ENCODE measurements around the gene GFOD1. TPM values are rescaled to one million over a fixed set of nuclear protein-coding genes. Genes with fewer than 3 reads are reported as not detected.
A peak's percentile ranks its signal among the peaks of the same experiment; 100 is the strongest.

Gene GFOD1
- total RNA-seq, 1 donor from 2014 or later: 2.2 TPM

DNA sequence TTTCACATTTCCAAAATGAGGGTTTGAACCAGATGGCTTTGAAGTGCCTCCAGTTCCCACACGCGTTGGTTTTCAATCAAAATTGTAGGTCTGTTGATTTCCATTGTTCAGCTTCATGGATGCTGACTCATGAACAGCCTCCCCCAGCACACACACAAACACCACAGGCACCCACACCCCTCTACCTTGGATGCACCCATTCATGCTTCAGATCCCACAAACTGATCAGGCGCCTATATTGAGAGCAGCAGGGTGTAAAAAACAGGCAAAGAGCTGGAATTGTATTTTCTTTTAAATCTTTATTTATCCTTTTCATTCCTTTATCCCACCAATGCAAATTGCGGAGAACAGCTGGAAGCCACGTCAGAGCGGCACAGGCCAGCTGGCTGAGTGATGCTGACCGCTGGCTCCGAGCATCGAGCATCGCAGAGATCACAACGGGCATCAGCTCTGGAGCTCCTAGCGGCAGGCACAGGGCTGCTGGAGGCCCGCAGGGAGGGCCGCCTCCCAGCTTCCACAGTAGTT, 129.8 kb downstream of the GFOD1 start:
- peak; percentile 56 for DNase-seq (ENCODE audit: low read depth)
- TF ChIP-seq, protein P1, sequence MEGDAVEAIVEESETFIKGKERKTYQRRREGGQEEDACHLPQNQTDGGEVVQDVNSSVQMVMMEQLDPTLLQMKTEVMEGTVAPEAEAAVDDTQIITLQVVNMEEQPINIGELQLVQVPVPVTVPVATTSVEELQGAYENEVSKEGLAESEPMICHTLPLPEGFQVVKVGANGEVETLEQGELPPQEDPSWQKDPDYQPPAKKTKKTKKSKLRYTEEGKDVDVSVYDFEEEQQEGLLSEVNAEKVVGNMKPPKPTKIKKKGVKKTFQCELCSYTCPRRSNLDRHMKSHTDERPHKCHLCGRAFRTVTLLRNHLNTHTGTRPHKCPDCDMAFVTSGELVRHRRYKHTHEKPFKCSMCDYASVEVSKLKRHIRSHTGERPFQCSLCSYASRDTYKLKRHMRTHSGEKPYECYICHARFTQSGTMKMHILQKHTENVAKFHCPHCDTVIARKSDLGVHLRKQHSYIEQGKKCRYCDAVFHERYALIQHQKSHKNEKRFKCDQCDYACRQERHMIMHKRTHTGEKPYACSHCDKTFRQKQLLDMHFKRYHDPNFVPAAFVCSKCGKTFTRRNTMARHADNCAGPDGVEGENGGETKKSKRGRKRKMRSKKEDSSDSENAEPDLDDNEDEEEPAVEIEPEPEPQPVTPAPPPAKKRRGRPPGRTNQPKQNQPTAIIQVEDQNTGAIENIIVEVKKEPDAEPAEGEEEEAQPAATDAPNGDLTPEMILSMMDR (conservative IDR thresholded peaks at IDR 0.05; ENCODE audit: low read depth, low read length): no peak
- no peak overlapping the region for H3K4me3 ChIP-seq (ENCODE audit: low read depth, low read length)

GRCh38 chr6:13355999-13356785, 131.2 kb downstream of the GFOD1 start:
- TF ChIP-seq, protein P1 (conservative IDR thresholded peaks at IDR 0.05; ENCODE audit: low read depth, low read length): no peak
- DNase-seq (ENCODE audit: low read depth): no peak
- no peak overlapping the region for H3K4me3 ChIP-seq (ENCODE audit: low read depth, low read length)

GRCh38 chr6:13355043-13355945, 132.1 kb downstream of the GFOD1 start:
- peak; percentile 69 for DNase-seq (ENCODE audit: low read depth)
- H3K4me3 ChIP-seq (ENCODE audit: low read depth, low read length): no peak overlapping the region
- TF ChIP-seq, protein P1 (conservative IDR thresholded peaks at IDR 0.05; ENCODE audit: low read depth, low read length): no peak

DNA sequence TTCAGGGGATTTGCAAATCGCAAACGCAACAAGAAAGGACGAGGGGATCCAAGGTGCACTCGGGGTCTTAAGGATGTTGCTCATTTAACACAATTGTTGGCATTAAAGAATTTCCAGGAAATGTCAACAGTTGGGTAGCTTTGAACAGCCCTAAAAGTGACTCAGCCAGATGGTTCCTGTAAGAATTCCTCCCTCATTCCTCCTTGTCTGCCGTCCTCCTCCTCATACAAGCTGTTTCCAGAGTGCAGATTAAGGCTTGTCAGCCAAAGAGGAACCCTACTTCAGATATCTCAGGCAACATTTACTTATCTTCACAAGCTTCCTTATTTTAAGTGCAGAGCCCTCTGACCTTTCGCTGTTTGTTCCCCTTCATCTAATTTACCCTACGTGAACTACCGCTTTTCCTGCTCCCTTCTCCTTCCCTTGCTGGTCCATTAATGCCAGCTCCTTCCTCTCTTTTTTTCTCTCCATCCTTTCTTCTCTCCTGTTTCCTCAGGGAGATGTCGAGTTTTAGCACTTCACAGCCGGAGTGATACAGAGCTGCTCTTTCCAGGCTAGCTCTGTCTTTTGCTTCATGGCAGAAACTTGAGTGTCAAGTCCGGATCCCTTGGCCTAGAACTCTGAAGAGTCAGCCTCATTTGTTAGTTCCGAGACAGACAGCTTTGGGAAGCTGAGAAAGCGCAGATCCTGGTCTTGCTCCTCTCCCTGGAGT, 132.9 kb downstream of the GFOD1 start:
- H3K4me3 ChIP-seq (ENCODE audit: low read depth, low read length): no peak overlapping the region
- TF ChIP-seq, protein P1 (conservative IDR thresholded peaks at IDR 0.05; ENCODE audit: low read depth, low read length): no peak
- no peak for DNase-seq (ENCODE audit: low read depth)

DNA sequence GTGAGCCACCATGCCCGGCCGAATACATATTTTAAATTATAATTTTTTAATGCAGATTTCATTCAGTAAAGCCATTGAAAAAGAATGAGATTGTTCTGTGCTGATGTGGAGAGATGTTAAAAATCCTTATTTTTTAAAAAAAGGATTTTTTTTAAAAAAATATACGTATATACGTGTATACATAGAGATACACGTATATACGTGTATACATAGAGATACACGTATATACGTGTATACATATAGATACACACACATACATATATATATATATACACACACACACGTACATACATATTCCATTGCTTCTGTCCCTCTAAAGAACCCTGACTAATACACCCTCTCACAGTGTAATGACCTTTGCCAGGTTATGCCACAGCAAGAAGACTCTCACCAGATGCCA, 135.2 kb downstream of the GFOD1 start:
- TF ChIP-seq, protein P1 (conservative IDR thresholded peaks at IDR 0.05; ENCODE audit: low read depth, low read length): no peak
- no peak for DNase-seq (ENCODE audit: low read depth)
- H3K4me3 ChIP-seq (ENCODE audit: low read depth, low read length): no peak overlapping the region

- DNase-seq (ENCODE audit: low read depth): no peak
- no peak overlapping the region for H3K4me3 ChIP-seq (ENCODE audit: low read depth, low read length)
- TF ChIP-seq, protein P1 (conservative IDR thresholded peaks at IDR 0.05; ENCODE audit: low read depth, low read length): no peak
These were observed 136.1 kb downstream of the GFOD1 start for GRCh38 chr6:13351271-13351670.
